ENCODE data around the gene NPL. TPM values are rescaled to one million over a fixed set of nuclear protein-coding genes. Genes with fewer than 3 reads are reported as not detected.

Gene NPL, protein sequence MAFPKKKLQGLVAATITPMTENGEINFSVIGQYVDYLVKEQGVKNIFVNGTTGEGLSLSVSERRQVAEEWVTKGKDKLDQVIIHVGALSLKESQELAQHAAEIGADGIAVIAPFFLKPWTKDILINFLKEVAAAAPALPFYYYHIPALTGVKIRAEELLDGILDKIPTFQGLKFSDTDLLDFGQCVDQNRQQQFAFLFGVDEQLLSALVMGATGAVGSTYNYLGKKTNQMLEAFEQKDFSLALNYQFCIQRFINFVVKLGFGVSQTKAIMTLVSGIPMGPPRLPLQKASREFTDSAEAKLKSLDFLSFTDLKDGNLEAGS
- polyA plus RNA-seq (4.9 to 9.0 TPM (median 7.3 TPM) in 3 replicates), polyA minus RNA-seq (2.2 to 4.3 TPM (median 4.1 TPM) in 3 replicates)
- 8.6 TPM for polyA plus RNA-seq (2011; ENCODE audit: low read depth)
- polyA plus RNA-seq (2011; cell fraction: cytosol; rRNA removed) = 7.7 and 10.4 TPM in 2 replicates
- polyA plus RNA-seq (2011; cell fraction: nucleus; rRNA removed) = 9.9 and 12.0 TPM in 2 replicates
- polyA plus RNA-seq (2012; ENCODE audit: low replicate concordance) = 3.7 and 7.8 TPM in 2 replicates
- 2.7 TPM for polyA minus RNA-seq (2011; cell fraction: cytosol; rRNA and poly(A)+ RNA removed)
- polyA minus RNA-seq (2011; cell fraction: nucleus; rRNA and poly(A)+ RNA removed) = 1.7 and 2.0 TPM in 2 replicates

GRCh38 chr1:182789138-182790076, at the start of gene NPL:
TSS of gene NPL (plus strand) at chr1:182789773. CDS start at chr1:182794372, 4,599 bp downstream.
- Histone ChIP-seq H3K27me3 (ENCODE audit: control insufficient read depth, extremely low read depth, insufficient read depth, low read length) (peaks cover 7% of the 10 kb centered on the region), H3K9ac (ENCODE audit: control insufficient read depth, extremely low read depth, insufficient read depth, low read length) (peak within 1 kb of the TSS; percentile 71)
- no peak for DNase-seq (ENCODE audit: low read depth, low spot score)

GRCh38 chr1:182740120-182740519, 49.5 kb upstream of the NPL start:
- Histone ChIP-seq H3K9me1 (ENCODE audit: control insufficient read depth, extremely low read depth, insufficient read depth, low read length) (no peaks in the 10 kb centered on the region), H3K4me2 (ENCODE audit: control insufficient read depth, extremely low read depth, insufficient read depth, low read depth, low read length) (no peak overlapping the region), H3K36me3 (ENCODE audit: control insufficient read depth in 2 of 2, extremely low read depth in 1 of 2, insufficient read depth in 2 of 2, low read length in 2 of 2) (no peaks in the 10 kb centered on the region), H3K9ac (ENCODE audit: control insufficient read depth, extremely low read depth, insufficient read depth, low read length) (no peak overlapping the region), H3K4me1 (ENCODE audit: control insufficient read depth, extremely low read depth, insufficient read depth, low read length) (no peaks in the 10 kb centered on the region), H3K9me3 (ENCODE audit: control insufficient read depth, low read depth, low read length) (no peaks in the 10 kb centered on the region), H3K79me2 (ENCODE audit: control insufficient read depth, insufficient read depth, low read length) (no peaks in the 10 kb centered on the region), H2AFZ (ENCODE audit: control insufficient read depth, low read length) (no peak overlapping the region), H3K4me3 (ENCODE audit: control insufficient read depth in 2 of 3, extremely low read depth in 1 of 3, insufficient read depth in 2 of 3, low read depth in 1 of 3, low read length in 3 of 3) (no peak overlapping the region), H4K20me1 (ENCODE audit: control insufficient read depth, extremely low read depth, insufficient read depth, low read length) (no peaks in the 10 kb centered on the region), H3K27ac (ENCODE audit: control insufficient read depth, insufficient read depth, low read length) (no peak overlapping the region), H3K27me3 (ENCODE audit: control insufficient read depth, extremely low read depth, insufficient read depth, low read length) (no peaks in the 10 kb centered on the region)
- dilution Hi-C loops (cut with MboI; ENCODE audit: extremely low pct_ligation_motif_present, low sequenced_read_pairs) = no loop called here
- DNase-seq (ENCODE audit: low read depth, low spot score) (no peak), FAIRE-seq (no peak)
- no peak for TF ChIP-seq EZH2 (IDR thresholded peaks at IDR 0.05; ENCODE audit: low read length)
- TF ChIP-seq, protein P1, sequence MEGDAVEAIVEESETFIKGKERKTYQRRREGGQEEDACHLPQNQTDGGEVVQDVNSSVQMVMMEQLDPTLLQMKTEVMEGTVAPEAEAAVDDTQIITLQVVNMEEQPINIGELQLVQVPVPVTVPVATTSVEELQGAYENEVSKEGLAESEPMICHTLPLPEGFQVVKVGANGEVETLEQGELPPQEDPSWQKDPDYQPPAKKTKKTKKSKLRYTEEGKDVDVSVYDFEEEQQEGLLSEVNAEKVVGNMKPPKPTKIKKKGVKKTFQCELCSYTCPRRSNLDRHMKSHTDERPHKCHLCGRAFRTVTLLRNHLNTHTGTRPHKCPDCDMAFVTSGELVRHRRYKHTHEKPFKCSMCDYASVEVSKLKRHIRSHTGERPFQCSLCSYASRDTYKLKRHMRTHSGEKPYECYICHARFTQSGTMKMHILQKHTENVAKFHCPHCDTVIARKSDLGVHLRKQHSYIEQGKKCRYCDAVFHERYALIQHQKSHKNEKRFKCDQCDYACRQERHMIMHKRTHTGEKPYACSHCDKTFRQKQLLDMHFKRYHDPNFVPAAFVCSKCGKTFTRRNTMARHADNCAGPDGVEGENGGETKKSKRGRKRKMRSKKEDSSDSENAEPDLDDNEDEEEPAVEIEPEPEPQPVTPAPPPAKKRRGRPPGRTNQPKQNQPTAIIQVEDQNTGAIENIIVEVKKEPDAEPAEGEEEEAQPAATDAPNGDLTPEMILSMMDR (optimal IDR thresholded peaks at IDR 0.05 in 1 of 3, IDR thresholded peaks at IDR 0.05 in 1 of 3, conservative IDR thresholded peaks at IDR 0.05 in 1 of 3; ENCODE audit: extremely low read depth in 1 of 3, insufficient read depth in 2 of 3, low read length in 3 of 3) = no peak

More at GRCh38 chr1:182789138-182790076, at the start of gene NPL:
- no peaks in the 10 kb centered on the region for H3K36me3 ChIP-seq (ENCODE audit: control insufficient read depth in 2 of 2, extremely low read depth in 1 of 2, insufficient read depth in 2 of 2, low read length in 2 of 2)
- H3K27ac ChIP-seq (ENCODE audit: control insufficient read depth, insufficient read depth, low read length) = no peak within 1 kb of the TSS
- dilution Hi-C loops (cut with MboI; ENCODE audit: extremely low pct_ligation_motif_present, low sequenced_read_pairs) = loop anchor here (25.0 kb wide), 1 partner anchor 202 kb away; the partner anchor contains the start of gene RNASEL
- no peak for FAIRE-seq
- peak within 1 kb of the TSS; percentile 93 for H2AFZ ChIP-seq (ENCODE audit: control insufficient read depth, low read length)
- H3K79me2 ChIP-seq (ENCODE audit: control insufficient read depth, insufficient read depth, low read length) = no peaks in the 10 kb centered on the region
- no peak for TF ChIP-seq EZH2 (IDR thresholded peaks at IDR 0.05; ENCODE audit: low read length)
- TF ChIP-seq, protein P1 (optimal IDR thresholded peaks at IDR 0.05 in 1 of 3, IDR thresholded peaks at IDR 0.05 in 1 of 3, conservative IDR thresholded peaks at IDR 0.05 in 1 of 3; ENCODE audit: extremely low read depth in 1 of 3, insufficient read depth in 2 of 3, low read length in 3 of 3) = no peak
- H3K4me1 ChIP-seq (ENCODE audit: control insufficient read depth, extremely low read depth, insufficient read depth, low read length) = peaks cover 9% of the 10 kb centered on the region
- no peaks in the 10 kb centered on the region for H4K20me1 ChIP-seq (ENCODE audit: control insufficient read depth, extremely low read depth, insufficient read depth, low read length)
- peak within 1 kb of the TSS; percentile 50 to 78 (median 73) for H3K4me3 ChIP-seq (ENCODE audit: control insufficient read depth in 2 of 3, extremely low read depth in 1 of 3, insufficient read depth in 2 of 3, low read depth in 1 of 3, low read length in 3 of 3)
- no peaks in the 10 kb centered on the region for H3K9me3 ChIP-seq (ENCODE audit: control insufficient read depth, low read depth, low read length)
- H3K9me1 ChIP-seq (ENCODE audit: control insufficient read depth, extremely low read depth, insufficient read depth, low read length) = no peaks in the 10 kb centered on the region
- H3K4me2 ChIP-seq (ENCODE audit: control insufficient read depth, extremely low read depth, insufficient read depth, low read depth, low read length) = peak within 1 kb of the TSS; percentile 98

Measured in keratinocyte (primary cell).